HG02852 (cell line): ENCODE data around the gene ARSK.
A peak's percentile ranks its signal among the peaks of the same experiment; 100 is the strongest.
"Not testable (repeated sequence)": the region's sequence is repeated elsewhere in the genome, so short reads cannot be mapped to it uniquely, and the experiment has no call there.

ENCODE experiments used
- ATAC-seq: cut with Tn5 transposase; IDR thresholded peaks from one replicate; pipeline ENCODE4 v1.9.1; 2021; ENCODE audit warnings: mild to moderate bottlenecking, moderate library complexity; ENCODE audit not compliant: unreplicated experiment

The ARSK gene

DNA sequence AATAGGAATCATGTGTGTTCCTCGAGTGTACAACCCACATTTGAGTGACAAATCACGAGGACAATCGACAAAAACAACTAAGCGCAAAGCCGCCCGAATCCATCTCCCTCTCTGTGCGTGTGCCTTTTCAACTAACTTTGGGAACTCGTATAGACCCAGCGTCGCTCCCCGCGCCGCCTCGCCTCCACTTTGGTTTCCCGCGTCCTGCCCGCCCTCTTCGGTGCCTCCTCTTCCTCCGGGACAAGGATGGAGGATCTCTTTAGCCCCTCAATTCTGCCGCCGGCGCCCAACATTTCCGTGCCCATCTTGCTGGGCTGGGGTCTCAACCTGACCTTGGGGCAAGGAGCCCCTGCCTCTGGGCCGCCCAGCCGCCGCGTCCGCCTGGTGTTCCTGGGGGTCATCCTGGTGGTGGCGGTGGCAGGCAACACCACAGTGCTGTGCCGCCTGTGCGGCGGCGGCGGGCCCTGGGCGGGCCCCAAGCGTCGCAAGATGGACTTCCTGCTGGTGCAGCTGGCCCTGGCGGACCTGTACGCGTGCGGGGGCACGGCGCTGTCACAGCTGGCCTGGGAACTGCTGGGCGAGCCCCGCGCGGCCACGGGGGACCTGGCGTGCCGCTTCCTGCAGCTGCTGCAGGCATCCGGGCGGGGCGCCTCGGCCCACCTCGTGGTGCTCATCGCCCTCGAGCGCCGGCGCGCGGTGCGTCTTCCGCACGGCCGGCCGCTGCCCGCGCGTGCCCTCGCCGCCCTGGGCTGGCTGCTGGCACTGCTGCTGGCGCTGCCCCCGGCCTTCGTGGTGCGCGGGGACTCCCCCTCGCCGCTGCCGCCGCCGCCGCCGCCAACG lies 65.3 kb downstream of the ARSK start, which contains the start of gene GPR150:
GPR150 (plus strand) TSS at position 58 of the 840 bp plus-strand sequence; CDS start at position 247, 189 bp downstream.
- ATAC-seq = peak; percentile 58

DNA sequence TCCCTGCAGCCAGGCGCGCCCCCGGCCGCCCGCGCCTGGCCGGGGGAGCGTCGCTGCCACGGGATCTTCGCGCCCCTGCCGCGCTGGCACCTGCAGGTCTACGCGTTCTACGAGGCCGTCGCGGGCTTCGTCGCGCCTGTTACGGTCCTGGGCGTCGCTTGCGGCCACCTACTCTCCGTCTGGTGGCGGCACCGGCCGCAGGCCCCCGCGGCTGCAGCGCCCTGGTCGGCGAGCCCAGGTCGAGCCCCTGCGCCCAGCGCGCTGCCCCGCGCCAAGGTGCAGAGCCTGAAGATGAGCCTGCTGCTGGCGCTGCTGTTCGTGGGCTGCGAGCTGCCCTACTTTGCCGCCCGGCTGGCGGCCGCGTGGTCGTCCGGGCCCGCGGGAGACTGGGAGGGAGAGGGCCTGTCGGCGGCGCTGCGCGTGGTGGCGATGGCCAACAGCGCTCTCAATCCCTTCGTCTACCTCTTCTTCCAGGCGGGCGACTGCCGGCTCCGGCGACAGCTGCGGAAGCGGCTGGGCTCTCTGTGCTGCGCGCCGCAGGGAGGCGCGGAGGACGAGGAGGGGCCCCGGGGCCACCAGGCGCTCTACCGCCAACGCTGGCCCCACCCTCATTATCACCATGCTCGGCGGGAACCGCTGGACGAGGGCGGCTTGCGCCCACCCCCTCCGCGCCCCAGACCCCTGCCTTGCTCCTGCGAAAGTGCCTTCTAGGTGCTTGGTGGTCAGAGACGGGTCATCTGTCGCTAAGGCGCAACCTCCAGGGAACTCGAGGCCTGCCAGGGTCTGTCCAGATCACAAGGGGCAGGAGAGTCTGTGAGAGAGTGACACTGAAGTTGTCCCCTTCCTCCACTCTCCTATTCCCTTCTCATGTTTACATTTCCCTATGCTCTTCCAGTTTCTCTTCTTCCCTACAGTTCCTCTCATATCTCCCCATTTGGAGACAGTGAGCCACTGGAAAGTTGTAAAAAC lies 66.3 kb downstream of the ARSK start:
- peak; percentile 51 for ATAC-seq

DNA sequence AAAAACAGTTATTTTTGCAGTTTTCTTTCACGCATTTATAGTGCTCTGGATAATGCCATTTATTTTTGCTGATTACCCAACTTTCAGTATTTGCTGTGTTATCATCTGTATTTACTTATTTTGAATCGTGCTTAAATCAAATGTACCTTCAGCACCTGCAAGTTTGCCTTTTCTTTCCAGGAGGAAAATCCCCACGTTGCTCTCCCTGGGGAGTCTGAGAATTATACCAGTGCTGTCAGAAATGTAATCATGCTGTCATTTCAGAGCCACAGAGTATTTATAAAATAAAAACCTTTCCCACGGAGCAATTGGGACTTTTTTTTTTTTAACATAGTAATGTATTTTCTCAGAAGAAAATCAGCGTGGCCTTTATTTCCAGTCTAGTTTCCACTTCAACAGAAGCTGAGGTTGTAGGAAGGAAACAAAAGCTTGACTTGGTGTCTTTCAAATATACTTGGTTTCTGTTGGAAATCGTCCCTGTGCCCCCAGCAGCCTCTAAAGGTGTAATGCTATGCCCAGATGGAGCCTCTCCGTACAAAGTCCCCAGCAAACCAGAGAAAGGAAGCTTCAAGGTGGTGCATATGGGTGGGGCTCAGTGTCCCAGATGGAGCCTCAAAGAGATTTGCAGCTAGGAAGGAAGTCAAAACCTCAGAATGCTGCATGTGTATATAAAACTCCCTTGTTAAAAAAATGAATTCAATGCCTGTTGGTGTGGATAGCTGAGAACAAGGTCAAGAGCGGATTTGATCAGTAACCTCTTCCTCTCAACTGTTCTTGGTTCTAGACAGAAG lies 67.1 kb downstream of the ARSK start:
- no peak for ATAC-seq

DNA sequence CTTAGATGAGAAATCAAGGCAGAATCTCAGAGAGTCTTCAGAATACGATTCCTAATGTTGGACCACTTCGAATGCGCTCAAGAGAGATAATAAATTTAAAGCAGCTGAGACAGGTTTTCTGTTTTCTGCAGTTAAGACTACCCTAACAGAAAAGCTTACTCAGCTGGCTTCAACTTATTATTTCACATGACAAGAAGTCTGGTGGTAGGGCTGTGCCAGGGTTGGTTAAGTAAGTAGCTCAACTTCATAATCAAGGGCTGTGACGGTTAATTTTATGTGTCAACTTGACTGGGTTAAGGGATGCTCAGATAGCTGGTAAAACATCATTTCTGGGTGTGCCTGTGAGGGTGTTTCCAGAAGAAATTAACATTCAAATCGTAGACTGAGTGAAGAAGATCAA lies 68.8 kb downstream of the ARSK start:
- no peak for ATAC-seq

DNA sequence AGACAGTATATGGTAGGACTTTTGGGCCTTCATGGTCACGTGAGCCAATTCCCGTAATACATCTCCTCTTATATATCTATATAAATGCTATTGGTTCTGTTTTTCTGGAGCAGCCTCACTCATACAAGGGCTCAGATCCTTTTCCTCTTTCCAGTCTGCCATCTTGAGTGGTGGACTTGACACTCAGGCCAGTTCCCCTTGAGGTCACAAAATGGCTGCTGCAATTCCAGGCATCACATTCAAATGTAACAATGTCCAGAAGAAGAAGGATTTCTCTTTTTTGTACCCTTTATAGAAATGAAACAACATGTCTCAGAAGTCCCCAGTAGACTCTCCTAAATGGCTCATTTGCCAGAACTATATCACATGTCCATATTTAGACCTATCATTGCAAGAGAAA lies 69.5 kb downstream of the ARSK start:
- ATAC-seq = no peak

DNA sequence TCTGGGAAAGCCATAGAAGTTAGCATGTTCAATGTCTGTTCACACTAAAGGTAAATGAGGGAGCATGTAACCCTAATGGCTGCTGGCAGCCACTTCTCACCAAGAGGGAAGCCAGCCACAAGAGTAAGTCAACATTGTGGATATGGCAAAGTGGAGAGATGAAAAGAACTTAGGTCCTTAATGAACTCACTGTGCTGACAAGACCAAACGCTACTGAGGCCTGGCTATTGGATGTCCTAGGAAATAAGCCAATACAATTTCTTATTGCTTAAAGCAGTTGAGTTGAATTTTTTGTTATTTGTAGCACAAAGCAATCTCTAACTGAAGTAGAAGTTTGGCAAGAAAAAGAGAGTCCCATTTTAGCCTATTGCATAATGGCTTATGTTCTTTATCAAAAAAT lies 71.8 kb downstream of the ARSK start:
- ATAC-seq = no peak

DNA sequence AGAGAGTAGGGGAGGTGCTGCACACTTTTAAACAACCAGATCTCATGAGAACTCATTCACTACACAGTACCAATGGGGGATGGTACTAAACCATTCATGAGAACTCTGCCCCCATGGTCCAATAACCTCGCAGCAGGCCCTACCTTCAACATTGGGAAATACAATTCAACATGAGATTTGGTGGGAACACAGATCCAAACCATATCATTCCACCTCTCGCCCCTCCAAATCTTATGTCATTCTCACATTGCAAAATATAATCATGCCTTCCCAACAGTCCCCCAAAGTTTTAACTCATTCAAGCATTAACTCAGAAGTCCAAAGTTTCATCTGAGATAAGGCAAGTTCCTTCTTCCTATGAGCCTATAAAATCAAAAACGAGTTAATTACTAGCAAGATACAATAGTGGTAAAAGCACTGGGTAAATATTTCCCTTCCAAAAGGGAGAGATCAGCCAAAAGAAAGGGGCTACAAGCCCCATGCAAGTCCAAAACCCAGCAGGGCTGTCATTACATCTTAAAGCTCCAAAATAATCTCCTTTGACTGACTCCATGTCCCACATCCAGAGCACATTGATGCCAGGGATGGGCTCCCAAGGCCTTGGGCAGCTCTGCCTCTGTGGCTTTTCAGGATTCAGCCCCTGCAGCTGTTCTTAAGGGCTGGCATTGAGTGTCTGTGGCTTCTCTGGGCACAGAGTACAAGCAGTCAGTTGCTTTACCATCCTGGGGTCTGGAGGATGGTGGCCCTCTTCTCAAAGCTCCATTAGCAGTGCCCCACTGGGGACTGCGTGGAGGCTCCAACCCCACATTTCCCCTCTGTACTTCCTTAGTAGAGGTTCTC lies 73.3 kb downstream of the ARSK start:
- ATAC-seq = no peak

DNA sequence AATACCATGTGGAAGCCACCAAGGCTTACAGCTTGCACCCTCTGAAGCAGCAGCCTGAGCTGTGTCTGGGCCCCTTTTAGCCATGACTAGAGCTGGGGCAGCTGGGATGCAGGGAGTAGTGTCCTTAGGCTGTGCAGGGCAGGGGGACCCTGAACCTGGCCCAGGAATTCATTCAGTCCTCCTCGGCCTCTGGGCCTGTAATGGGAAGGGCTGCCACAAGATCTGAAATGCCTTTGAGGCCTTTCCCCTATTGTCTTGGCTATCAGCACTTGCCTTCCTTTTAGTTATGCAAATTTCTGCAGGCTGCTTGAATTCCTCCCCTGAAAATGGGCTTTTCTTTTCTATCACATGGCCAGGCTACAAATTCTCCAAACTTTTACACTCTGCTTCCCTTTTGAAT lies 74.0 kb downstream of the ARSK start:
- ATAC-seq = no peak

DNA sequence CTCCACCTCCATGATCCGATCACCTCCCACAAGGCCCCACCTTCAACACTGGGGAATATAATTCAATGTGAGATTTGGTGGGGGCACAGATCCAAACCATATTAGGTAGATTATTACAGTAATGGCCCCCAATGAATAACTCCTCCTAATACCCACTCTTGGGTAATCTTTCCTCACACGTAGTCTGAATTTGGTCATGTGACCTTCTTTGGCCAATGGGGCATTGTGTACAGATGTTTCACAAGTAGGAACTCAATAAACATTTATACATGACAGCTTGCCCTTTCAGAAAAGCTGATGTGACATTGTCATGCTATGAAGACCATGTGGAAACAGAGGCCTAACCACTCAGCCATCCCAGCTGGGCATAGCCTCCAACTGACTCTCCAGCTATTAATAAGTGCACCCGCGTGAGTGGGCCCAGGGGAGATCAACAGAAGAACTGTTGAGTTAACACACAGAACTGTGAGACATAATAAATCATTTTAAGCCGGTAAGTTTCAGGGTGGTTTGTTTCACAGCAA lies 75.6 kb downstream of the ARSK start:
- no peak for ATAC-seq

DNA sequence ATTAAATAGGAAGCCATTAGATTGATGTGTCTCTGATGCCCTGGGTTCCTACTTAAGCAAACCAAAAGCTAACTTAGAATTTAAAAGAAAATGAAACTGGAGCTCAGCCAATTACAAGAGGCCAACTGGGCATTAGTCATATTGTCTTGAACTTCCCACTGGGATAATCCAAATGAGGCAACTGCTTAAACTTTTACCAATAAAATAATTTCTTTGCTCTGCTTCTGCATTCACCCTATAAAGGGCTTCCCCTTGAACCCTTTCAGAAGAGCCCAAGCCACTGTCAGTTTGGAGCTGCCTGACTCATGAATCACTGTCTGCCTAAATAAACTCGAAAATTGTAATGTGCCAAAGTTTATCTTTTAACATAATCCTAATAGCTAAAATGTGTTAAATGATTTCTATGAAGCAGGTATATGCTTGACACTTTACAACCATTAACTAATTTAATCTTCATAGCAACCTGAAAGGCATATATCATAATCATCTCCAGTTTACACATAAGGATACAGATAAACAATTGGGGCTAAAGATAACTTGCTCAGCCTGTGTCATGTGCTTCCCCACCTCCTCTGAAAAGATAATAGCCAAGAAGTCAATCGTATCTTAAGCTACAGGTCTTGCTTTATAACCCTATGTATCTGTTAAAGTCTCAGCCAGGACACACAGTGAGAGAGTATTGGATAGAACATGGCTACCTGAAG lies 76.5 kb downstream of the ARSK start:
- ATAC-seq = peak; percentile 15

DNA sequence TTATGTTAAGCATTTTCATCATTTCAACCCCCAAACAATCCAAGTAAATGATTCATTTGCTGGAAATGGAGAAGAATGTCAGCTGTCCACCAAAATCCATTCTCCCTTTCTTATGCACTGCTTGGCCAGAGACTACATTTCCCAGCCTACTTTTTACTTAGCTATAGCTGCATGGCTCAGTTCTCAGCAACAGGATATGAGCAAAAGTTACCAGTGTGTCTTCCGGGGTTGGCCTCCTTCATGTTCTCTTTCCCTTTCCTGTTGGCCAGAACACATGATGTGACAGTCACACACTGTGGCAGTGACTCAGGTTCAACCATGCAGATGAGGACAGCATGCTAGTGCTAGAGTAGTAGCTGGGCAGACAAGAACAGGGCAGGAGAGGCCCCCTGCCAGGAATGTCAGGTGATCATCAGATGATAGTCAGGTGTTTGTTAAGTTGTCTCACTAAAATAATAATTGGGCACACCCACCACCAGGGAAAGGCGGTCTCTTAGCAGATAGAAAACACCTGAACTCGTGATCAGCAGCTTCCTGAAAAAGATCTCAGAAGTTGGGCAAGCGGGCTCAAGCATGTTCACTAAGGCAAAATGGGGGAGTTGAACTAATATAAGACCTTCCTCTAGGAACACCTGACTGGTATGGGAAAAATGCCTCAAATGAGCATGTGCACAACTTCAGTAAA lies 77.2 kb downstream of the ARSK start:
- ATAC-seq = peak; percentile 92

DNA sequence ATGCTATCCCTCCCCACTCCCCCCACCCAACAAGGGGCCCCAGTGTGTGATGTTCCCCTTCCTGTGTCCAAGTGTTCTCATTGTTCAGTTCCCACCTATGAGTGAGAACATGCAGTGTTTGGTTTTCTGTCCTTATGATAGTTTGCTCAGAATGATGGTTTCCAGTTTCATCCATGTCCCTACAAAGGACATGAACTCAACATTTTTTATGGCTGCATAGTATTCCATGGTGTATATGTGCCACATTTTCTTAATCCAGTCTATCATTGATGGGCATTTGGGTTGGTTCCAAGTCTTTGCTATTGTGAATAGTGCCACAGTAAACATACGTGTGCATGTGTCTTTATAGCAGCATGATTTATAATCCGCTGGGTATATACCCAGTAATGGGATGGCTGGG lies 78.0 kb downstream of the ARSK start:
- ATAC-seq = not testable (repeated sequence)

DNA sequence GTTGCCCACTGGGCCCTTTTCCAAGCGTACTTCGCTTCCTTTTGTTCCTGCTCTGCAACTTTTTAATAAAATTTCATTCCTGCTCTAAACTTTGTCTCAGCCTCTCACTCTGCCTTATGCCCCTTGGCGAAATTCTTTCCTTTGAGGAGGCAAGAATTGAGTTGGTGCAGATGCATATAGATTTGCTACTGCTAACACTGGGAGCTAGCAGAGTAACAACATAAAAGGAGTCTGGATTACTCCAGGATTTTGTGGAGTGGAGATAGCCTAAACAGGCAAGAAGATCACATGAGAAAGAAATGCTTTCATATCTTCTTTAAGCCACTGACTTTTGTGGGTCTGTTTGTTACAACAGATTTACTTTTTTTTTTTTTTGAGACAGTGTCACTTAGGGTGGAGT lies 78.8 kb downstream of the ARSK start:
- ATAC-seq = no peak

DNA sequence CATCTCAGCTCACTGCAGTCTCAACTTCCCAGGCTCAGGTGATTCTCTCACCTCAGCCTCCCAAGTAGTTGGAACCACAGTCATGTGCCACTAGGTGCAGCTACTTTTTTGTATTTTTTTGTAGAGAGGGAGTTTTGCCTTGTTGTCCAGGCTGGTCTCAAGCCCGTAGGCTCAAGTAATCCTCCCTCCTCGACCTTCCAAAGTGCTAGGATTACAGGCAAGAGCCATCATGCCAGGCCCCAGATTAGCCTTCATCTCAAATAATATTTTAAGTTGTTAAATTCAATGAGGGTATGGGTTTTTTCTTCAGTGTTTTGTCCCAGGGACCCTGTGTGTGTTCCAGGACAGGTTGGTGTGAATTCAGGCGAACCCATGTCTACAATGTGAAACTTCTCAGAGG lies 79.2 kb downstream of the ARSK start:
- ATAC-seq = no peak

DNA sequence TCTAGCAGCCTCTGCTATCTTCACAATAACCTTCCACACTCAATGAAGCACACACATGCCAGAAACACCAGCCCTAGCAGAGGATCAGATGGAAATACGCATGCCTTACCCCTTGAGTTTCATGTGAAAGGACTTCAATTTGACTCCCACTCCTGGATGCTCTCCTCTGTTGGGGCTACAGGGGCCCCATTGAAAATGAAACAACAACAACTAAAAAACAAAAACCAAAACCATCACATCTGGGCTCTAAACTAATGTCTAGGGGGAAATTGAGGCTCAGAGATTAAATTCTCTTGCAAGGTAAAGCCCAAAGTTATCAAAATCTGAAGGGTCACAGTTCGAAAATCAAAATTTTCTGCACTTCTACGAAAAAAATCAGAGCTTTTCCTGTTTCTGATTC lies 83.7 kb downstream of the ARSK start:
- no peak for ATAC-seq

DNA sequence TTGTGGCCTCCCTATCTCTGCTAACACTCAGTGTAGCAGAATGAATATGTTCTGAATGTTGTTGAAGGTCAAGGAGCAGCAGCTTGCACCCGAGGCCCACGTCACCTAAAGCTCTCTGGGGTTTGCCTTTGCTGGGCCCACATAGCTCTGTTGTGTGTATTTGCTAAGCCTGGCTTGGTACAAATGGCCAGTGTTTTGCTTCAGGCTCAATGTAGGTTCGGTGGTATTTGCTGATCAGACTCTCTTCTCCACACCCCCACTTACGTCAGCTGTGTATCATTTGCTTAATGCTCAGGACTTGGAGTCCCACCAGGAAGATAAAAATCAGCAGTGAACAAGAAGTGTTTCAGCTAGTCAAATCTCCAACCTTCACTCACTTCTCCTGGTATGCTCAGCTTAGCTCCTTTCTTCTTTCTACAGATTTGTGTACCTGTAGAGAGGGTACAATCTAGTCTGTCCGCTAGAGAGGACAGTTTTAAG lies 86.9 kb downstream of the ARSK start:
- no peak for ATAC-seq

DNA sequence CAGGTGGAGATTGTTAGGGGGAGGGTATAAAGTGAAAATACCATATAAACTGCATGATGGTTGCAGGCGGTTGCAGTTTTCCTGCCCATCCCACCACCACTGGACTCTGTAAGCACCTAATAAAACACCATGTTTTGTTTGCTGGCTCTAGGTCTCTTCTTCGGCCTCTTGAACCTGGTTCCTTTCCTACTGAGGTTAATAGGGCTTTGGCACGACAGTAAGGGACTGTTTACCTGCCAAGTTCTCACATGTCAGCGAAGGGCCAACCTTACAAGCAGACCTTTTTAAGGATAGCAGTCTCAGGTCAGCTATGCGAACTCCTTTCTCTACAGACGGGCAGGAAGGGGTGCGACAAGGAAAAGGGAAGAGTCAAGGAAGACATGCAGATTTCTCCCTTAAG lies 88.3 kb downstream of the ARSK start:
- ATAC-seq = no peak

DNA sequence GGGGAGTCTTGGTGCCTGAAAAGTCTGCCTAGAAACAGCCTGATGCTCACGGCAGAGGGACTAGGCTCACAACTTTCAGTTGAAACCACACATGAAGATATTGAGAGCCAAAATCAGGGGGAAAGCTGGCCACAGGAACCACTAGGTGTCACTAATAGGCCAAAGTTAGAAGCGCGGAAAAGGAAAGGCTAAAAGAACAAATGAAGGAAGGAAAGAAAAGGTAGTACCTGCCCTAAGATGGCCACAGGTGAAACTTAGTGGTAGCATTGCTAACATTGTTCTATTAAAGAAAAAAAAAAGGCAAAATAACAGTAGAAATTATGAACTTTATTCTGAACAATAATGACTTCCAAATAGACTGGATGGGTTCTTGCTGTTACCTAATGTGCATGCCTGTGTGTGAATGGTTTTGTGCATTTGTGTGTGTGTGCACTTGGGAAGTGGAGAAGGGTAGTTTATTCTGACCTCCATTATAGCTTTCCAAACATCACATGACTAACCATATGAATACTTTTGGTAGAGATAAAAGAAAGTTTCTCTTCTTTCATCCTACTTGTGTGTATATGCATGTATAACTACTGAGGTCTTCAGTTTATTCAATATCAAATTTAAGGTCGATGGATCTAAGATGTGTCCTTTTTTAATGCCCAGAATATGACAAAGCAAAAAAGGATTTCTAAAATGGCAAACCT lies 89.6 kb downstream of the ARSK start:
- peak; percentile 50 for ATAC-seq
